PC-9 (cell line): ENCODE data around the gene PLEKHF1. TPM values are rescaled to one million over a fixed set of nuclear protein-coding genes. Genes with fewer than 3 reads are reported as not detected.

Source experiments
- BruUV-seq: library from RNA; stranded (reverse); fragments of 400-500 nt; replicated peaks from 2 replicates; lab custom pipeline; 2021; lab: Mats Ljungman, UMichigan
- CTCF ChIA-PET: fragments of 300-600 bp; sonication (Branson Sonifier 250); formaldehyde crosslinking; loops from one replicate; lab custom pipeline; 2022; ENCODE audit warnings: antibody characterized with exemption; lab: Charles Lee
- POLR2A ChIA-PET: fragments of 300-600 bp; sonication (Branson Sonifier 250); formaldehyde crosslinking; loops from one replicate; lab custom pipeline; 2022; ENCODE audit warnings: antibody characterized with exemption; ENCODE audit not compliant: unreplicated experiment; lab: Charles Lee
- DNase-seq, 2 experiments: peaks; one replicate each; pipeline versions ENCODE4 v3.0.0 to v3.0.0-alpha.2; 2015 to 2022; ENCODE audit warnings: mixed read lengths in 1 of 2
- H2AFZ ChIP-seq: fragments of 200-600 bp; sonication (generic); 2 replicates; pipeline ENCODE4 v1.8.1; 2017; ENCODE audit warnings: antibody characterized with exemption
- H3F3A ChIP-seq: fragments of 200-600 bp; sonication (generic); 2 replicates; pipeline ENCODE4 v1.8.1; 2017; ENCODE audit warnings: antibody characterized with exemption, mild to moderate bottlenecking, low read depth; ENCODE audit not compliant: insufficient read depth
- H3K27ac ChIP-seq: fragments of 200-600 bp; sonication (generic); 2 replicates; pipeline ENCODE4 v1.6.1; 2016; ENCODE audit warnings: mixed run types
- H3K27me3 ChIP-seq: fragments of 200-600 bp; sonication (generic); 2 replicates; pipeline ENCODE4 v1.6.1; 2016; ENCODE audit warnings: low read depth, mixed run types; ENCODE audit not compliant: insufficient read depth
- H3K36me3 ChIP-seq: fragments of 200-600 bp; sonication (generic); 2 replicates; pipeline ENCODE4 v1.6.1; 2016; ENCODE audit warnings: low read depth, mixed run types
- H3K4me1 ChIP-seq: fragments of 200-600 bp; sonication (generic); replicated peaks from 2 replicates; pipeline ENCODE4 v1.6.1; 2016; ENCODE audit warnings: mixed run types; ENCODE audit not compliant: insufficient read depth
- H3K4me2 ChIP-seq: fragments of 200-600 bp; sonication (generic); 2 replicates; pipeline ENCODE4 v1.6.1; 2017; ENCODE audit warnings: mixed run types
- H3K4me3 ChIP-seq: fragments of 200-600 bp; sonication (generic); 2 replicates; pipeline ENCODE4 v1.6.1; 2016; ENCODE audit warnings: mixed run types
- H3K79me2 ChIP-seq: fragments of 200-600 bp; sonication (generic); 2 replicates; pipeline ENCODE4 v1.6.1; 2017; ENCODE audit warnings: low read depth, mixed run types
- H3K9me2 ChIP-seq: fragments of 200-600 bp; sonication (generic); 2 replicates; pipeline ENCODE4 v1.8.1; 2017; ENCODE audit warnings: mild to moderate bottlenecking; ENCODE audit not compliant: insufficient read depth
- H3K9me3 ChIP-seq: fragments of 200-600 bp; sonication (generic); 2 replicates; pipeline ENCODE4 v1.8.1; 2016; ENCODE audit warnings: low read depth; ENCODE audit not compliant: insufficient read depth
- H4K20me1 ChIP-seq: fragments of 200-600 bp; sonication (generic); 2 replicates; pipeline ENCODE4 v1.8.1; 2017; ENCODE audit not compliant: insufficient read depth
- EZH2 ChIP-seq: fragments of 200-600 bp; sonication (generic); IDR thresholded peaks from 2 replicates; pipeline ENCODE4 v1.8.0; 2017; ENCODE audit warnings: antibody characterized with exemption, low read depth
- intact Hi-C: fragments of 100-400 bp; cut with micrococcal nuclease; formaldehyde crosslinking; loops from one replicate; pipeline ENCODE4 v1.10.0; 2022; ENCODE audit not compliant: unreplicated experiment
- total RNA-seq: library from RNA; stranded (reverse); gene quantifications from 2 replicates; pipeline ENCODE4 v1.2.3, GENCODE V29; 2021
- TF ChIP-seq, protein P1 (sequence below): fragments of 200-600 bp; sonication (generic); conservative IDR thresholded peaks from 2 replicates; pipeline ENCODE4 v1.6.1; 2017; ENCODE audit warnings: mixed run types, antibody characterized with exemption, mild to moderate bottlenecking, moderate library complexity

Gene PLEKHF1
- total RNA-seq, 1 experiment from 2014 or later: 16.0 TPM

DNA sequence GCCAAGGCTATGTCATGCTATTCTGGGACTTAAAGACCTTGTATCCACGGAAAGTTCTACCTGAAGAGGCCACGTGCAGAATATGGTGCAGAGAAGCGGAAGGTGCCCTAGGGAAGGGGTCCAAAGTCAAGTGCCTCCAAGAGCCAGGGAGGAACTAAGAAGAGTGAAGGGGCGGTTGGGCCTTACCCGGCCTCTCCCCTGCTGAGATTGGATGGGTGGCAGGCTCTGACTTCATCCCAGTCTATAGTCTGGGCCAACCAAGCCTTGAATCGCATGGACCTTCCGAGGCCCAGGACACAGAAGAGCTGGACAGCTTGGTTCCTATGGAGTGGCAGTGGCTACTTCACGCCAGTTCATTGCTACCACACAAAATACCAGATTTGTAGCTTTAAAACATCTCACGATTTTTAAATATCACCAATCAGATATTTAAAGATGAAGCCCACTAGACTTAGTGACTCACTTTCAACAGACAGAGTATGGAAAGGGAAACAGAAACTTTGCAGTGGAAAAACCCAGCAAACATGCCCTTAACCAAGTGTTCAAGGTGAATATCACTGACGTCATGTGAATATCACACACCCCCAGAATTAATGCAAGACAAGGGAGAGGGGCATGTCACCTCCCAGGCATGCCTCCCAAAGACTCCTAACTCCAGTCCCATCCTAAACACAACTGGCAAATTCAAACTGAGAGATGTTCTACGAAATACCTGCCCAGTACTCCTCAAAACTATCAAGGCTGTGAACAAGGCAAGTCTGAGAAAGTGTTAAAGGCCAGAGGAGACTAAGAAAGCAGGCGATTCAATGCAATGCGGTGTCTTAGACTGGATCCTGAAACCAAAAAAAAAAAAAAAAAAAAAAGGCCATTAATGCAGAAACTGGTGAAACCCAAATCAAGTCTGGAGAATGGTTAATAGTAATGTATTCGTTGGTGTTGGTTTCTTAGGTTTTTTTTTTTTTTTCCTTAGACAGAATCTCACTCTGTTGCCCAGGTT lies 39.6 kb downstream of the PLEKHF1 start:
- H3K4me3 ChIP-seq: no peak overlapping the region
- no peaks in the 10 kb centered on the region for H3K9me2 ChIP-seq
- H3F3A ChIP-seq: no peaks in the 10 kb centered on the region
- ChIA-PET POLR2A (no interaction called here), CTCF (no interaction called here)
- intact Hi-C loops: no loop called here
- TF ChIP-seq, protein P1, sequence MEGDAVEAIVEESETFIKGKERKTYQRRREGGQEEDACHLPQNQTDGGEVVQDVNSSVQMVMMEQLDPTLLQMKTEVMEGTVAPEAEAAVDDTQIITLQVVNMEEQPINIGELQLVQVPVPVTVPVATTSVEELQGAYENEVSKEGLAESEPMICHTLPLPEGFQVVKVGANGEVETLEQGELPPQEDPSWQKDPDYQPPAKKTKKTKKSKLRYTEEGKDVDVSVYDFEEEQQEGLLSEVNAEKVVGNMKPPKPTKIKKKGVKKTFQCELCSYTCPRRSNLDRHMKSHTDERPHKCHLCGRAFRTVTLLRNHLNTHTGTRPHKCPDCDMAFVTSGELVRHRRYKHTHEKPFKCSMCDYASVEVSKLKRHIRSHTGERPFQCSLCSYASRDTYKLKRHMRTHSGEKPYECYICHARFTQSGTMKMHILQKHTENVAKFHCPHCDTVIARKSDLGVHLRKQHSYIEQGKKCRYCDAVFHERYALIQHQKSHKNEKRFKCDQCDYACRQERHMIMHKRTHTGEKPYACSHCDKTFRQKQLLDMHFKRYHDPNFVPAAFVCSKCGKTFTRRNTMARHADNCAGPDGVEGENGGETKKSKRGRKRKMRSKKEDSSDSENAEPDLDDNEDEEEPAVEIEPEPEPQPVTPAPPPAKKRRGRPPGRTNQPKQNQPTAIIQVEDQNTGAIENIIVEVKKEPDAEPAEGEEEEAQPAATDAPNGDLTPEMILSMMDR: no peak
- no peak for TF ChIP-seq EZH2
- H3K27me3 ChIP-seq: no peaks in the 10 kb centered on the region
- BruUV-seq: no TSS peak
- no peak for DNase-seq
- no peaks in the 10 kb centered on the region for H4K20me1 ChIP-seq
- no peak overlapping the region for H3K27ac ChIP-seq
- H3K36me3 ChIP-seq: no peaks in the 10 kb centered on the region
- H2AFZ ChIP-seq: no peak overlapping the region
- H3K9me3 ChIP-seq: no peaks in the 10 kb centered on the region
- no peaks in the 10 kb centered on the region for H3K4me1 ChIP-seq
- no peak overlapping the region for H3K4me2 ChIP-seq
- no peaks in the 10 kb centered on the region for H3K79me2 ChIP-seq

DNA sequence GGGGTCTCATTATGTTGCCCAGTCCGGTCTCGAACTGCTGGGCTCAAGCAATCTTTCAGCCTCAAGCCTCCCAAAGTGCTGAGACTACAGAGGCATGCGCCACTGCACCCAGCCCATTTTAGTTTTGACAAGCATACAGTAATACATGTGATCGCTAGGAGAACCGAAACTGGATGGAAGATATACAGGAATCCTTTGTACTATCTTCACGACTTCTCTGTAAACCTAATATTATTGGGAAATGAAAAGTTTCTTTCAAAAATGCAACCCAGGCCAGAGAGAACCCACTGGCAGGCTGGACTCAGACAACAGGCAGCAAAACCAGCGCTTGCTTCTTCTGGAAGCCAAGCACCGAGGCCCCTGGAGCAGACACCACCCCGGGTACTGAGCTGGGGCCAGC lies 40.4 kb downstream of the PLEKHF1 start:
- no TSS peak for BruUV-seq
- H3K4me2 ChIP-seq: no peak overlapping the region
- intact Hi-C loops: no loop called here
- no peak overlapping the region for H2AFZ ChIP-seq
- H3K27ac ChIP-seq: no peak overlapping the region
- no peaks in the 10 kb centered on the region for H3K27me3 ChIP-seq
- TF ChIP-seq, protein P1: no peak
- TF ChIP-seq EZH2: no peak
- no peaks in the 10 kb centered on the region for H4K20me1 ChIP-seq
- no peaks in the 10 kb centered on the region for H3K9me3 ChIP-seq
- no peaks in the 10 kb centered on the region for H3K36me3 ChIP-seq
- ChIA-PET CTCF (no interaction called here), POLR2A (no interaction called here)
- H3K9me2 ChIP-seq: no peaks in the 10 kb centered on the region
- no peaks in the 10 kb centered on the region for H3K79me2 ChIP-seq
- no peaks in the 10 kb centered on the region for H3K4me1 ChIP-seq
- H3K4me3 ChIP-seq: no peak overlapping the region
- no peaks in the 10 kb centered on the region for H3F3A ChIP-seq
- no peak for DNase-seq

DNA sequence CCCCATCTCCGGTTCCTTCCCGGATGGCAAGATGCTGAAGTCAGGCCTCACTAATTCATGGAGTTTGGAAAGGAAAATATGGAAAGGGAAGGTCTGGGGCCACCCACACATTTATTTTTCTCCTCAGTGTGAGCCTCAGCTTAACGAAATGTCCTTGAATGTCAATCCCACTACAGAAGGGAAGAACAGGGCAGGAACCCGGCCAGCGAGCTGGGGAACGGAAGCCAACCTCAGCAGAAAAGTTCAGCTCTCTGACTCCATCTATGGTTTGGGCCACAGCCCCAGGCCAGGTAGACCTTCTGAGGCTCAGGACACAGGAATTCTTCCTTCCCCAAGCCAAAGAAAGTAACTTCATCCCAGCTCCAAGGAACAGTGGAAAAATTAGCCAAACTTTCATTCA lies 41.4 kb downstream of the PLEKHF1 start:
- H3K27ac ChIP-seq: no peak overlapping the region
- ChIA-PET POLR2A (no interaction called here), CTCF (no interaction called here)
- H2AFZ ChIP-seq: no peak overlapping the region
- no peak overlapping the region for H3K4me2 ChIP-seq
- no peaks in the 10 kb centered on the region for H3K27me3 ChIP-seq
- no peak overlapping the region for H3K4me3 ChIP-seq
- no TSS peak for BruUV-seq
- H4K20me1 ChIP-seq: no peaks in the 10 kb centered on the region
- no peaks in the 10 kb centered on the region for H3K9me2 ChIP-seq
- no peaks in the 10 kb centered on the region for H3K36me3 ChIP-seq
- intact Hi-C loops: no loop called here
- TF ChIP-seq, protein P1: no peak
- TF ChIP-seq EZH2: no peak
- no peaks in the 10 kb centered on the region for H3F3A ChIP-seq
- H3K4me1 ChIP-seq: no peaks in the 10 kb centered on the region
- H3K9me3 ChIP-seq: no peaks in the 10 kb centered on the region
- H3K79me2 ChIP-seq: no peaks in the 10 kb centered on the region
- DNase-seq: no peak
